C4-2B (cell line): ENCODE measurements around the gene CETN3.

Experiments used
- CTCF ChIP-seq: fragments of 450-650 bp; conservative IDR thresholded peaks from 2 replicates; pipeline ENCODE4 v1.5.1; 2017; ENCODE audit warnings: mild to moderate bottlenecking
- ZFX ChIP-seq: fragments of 450-650 bp; IDR thresholded peaks from 2 replicates; pipeline ENCODE4 v1.6.1; 2017

- TF ChIP-seq CTCF (no peak), ZFX (no peak)
Observed at GRCh38 chr5:90381213-90381929, 28.2 kb downstream of the CETN3 start.
